ENCODE measurements around the gene CCT8. TPM values are rescaled to one million over a fixed set of nuclear protein-coding genes. Genes with fewer than 3 reads are reported as not detected.

Gene CCT8
- total RNA-seq, 1 donor from 2014 or later: 222 TPM

DNA sequence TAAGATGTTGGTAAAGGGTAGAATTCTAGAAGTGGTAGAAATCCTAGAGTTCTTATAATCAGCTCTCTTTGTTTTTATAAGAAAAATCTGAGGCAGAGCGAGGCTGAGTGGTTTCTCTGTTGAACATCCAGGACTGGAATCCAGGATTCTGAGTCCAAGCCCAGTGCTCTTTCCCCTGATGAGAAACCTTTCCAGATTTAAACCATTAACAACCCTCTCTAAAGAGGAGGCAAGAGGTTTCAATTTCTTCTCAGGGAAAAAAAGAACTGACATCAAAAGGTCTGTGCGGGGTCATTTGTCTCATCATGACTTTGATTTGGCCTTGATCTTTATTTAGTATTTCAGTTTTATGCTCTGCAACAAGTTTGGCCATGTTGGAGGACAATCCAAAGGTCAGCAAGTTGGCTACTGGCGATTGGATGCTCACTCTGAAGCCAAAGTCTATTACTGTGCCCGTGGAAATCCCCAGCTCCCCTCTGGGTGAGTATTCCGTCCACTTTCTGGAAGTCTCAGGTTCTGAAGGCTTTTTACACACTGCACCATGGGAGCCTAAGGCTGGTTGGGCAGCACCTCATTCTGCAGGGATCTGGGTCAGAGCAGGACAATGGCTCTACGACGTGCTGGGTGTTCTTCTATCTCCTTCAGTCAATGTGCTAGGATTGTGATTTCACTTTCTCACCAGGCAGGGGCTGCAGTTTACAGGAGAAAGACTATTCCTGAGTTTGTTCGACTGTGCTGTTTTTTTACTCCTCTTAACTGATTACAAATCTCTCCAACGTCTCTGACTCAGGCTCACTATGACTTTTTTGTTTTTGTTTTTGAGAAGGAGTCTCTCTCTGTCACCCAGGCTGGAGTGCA lies 18.9 kb upstream of the CCT8 start:
- FAIRE-seq (no peak), DNase-seq (ENCODE audit: low read depth) (peak; percentile 23)
- Histone ChIP-seq H3K4me3 (ENCODE audit: low read depth, low read length) (no peak overlapping the region), H3K27me3 (ENCODE audit: control insufficient read depth, insufficient read depth, low read length) (no peaks in the 10 kb centered on the region), H3K36me3 (ENCODE audit: control insufficient read depth, insufficient read depth, low read length) (no peaks in the 10 kb centered on the region)
- TF ChIP-seq, protein P1, sequence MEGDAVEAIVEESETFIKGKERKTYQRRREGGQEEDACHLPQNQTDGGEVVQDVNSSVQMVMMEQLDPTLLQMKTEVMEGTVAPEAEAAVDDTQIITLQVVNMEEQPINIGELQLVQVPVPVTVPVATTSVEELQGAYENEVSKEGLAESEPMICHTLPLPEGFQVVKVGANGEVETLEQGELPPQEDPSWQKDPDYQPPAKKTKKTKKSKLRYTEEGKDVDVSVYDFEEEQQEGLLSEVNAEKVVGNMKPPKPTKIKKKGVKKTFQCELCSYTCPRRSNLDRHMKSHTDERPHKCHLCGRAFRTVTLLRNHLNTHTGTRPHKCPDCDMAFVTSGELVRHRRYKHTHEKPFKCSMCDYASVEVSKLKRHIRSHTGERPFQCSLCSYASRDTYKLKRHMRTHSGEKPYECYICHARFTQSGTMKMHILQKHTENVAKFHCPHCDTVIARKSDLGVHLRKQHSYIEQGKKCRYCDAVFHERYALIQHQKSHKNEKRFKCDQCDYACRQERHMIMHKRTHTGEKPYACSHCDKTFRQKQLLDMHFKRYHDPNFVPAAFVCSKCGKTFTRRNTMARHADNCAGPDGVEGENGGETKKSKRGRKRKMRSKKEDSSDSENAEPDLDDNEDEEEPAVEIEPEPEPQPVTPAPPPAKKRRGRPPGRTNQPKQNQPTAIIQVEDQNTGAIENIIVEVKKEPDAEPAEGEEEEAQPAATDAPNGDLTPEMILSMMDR (IDR thresholded peaks at IDR 0.05; ENCODE audit: insufficient read depth, low read length, severe bottlenecking): no peak

DNA sequence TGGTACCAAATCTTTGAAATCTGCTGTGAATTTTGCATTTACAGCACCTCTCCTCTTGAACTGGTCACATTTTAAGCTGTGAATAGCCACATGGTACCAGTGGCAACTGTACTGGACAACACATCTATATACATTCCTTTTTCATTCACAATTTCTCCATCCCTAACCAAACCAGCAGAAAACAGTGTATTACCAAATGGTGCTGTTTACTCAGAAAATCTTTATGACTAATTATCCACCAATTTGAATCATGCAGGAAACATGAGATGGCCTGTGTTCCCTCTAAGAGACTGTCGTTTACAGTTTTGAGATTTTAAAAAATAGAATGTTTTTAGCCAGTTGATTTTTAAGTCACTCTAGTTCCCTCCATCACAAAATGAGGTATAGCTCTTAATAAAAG lies 17.6 kb upstream of the CCT8 start:
- FAIRE-seq (no peak), DNase-seq (ENCODE audit: low read depth) (peak; percentile 87)
- H3K4me3 ChIP-seq (ENCODE audit: low read depth, low read length): no peak overlapping the region
- H3K27me3 ChIP-seq (ENCODE audit: control insufficient read depth, insufficient read depth, low read length): no peaks in the 10 kb centered on the region
- H3K36me3 ChIP-seq (ENCODE audit: control insufficient read depth, insufficient read depth, low read length): no peaks in the 10 kb centered on the region
- TF ChIP-seq, protein P1 (IDR thresholded peaks at IDR 0.05; ENCODE audit: insufficient read depth, low read length, severe bottlenecking): no peak

DNA sequence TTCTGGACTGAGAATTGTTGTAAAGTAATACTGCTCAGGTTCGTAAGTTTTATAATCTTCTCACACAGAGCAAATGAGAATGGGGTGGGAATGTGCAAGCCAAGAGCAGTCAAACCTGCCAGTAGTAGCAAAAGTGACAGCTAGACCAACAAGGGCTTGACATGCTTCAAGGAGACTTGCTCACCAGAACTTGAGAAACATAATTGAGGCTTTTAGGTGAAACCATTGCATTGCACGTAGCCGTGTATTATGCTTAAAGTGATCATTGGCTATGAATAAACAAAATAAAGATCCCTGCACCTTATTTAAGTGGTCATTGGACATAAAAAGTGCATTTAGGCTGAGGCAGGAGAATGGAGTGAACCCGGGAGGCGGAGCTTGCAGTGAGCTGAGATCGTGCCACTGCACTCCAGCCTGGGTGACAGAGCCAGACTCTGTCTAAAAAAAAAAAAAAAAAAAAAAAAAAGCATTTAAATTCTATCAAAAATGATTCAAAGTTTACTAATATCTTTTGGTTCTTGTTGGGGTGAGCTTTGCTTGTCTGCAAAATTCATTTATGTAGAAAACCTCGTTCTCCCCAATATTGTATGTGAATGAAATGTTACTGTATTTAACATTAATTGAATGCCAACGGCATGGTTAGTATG lies 11.8 kb upstream of the CCT8 start:
- Histone ChIP-seq H3K4me3 (ENCODE audit: low read depth, low read length) (no peak overlapping the region), H3K27me3 (ENCODE audit: control insufficient read depth, insufficient read depth, low read length) (no peaks in the 10 kb centered on the region), H3K36me3 (ENCODE audit: control insufficient read depth, insufficient read depth, low read length) (no peaks in the 10 kb centered on the region)
- FAIRE-seq: no peak
- TF ChIP-seq, protein P1 (IDR thresholded peaks at IDR 0.05; ENCODE audit: insufficient read depth, low read length, severe bottlenecking): no peak
- DNase-seq (ENCODE audit: low read depth): no peak

DNA sequence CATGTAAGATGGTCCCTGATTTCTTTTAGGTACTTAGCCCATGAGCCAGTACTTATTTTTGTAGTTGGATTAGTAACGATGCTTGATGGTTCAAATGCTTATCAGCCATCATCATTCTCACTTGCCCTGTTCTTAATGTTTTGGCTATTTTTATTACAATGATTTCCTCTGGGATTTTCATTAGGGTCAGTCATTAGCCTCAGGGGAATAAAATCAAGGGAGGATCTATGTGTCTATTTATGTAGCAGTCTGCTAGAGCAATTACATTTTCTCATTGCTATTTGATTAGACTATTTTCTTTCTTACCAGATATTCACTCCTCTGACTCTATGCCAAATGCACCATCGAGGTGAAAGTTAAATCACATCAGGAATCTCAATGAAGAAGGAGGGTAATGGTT lies 10.9 kb upstream of the CCT8 start:
- Histone ChIP-seq H3K27me3 (ENCODE audit: control insufficient read depth, insufficient read depth, low read length) (no peaks in the 10 kb centered on the region), H3K36me3 (ENCODE audit: control insufficient read depth, insufficient read depth, low read length) (no peaks in the 10 kb centered on the region), H3K4me3 (ENCODE audit: low read depth, low read length) (no peak overlapping the region)
- TF ChIP-seq, protein P1 (IDR thresholded peaks at IDR 0.05; ENCODE audit: insufficient read depth, low read length, severe bottlenecking): no peak
- DNase-seq (ENCODE audit: low read depth) (no peak), FAIRE-seq (no peak)

DNA sequence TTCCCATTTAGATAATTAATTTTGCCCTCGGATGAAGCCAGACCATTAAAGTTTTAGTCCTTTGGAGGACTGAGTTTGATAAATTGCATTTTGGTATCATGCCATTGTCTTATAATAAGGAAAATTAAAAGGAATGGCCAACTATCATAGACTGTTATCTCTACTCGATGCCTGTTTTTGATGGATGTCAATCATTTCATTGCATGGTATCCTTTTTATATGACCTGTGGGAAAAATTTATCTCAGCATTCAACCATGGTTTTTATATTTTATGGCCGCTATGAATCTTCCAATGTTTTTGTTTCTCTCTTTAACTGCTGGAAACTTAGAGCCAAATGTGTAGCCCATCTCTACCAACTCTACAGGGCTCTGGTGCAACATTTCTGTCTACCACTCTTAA lies 9.9 kb upstream of the CCT8 start:
- no peaks in the 10 kb centered on the region for H3K36me3 ChIP-seq (ENCODE audit: control insufficient read depth, insufficient read depth, low read length)
- no peak for FAIRE-seq
- DNase-seq (ENCODE audit: low read depth): no peak
- no peak overlapping the region for H3K4me3 ChIP-seq (ENCODE audit: low read depth, low read length)
- TF ChIP-seq, protein P1 (IDR thresholded peaks at IDR 0.05; ENCODE audit: insufficient read depth, low read length, severe bottlenecking): no peak
- no peaks in the 10 kb centered on the region for H3K27me3 ChIP-seq (ENCODE audit: control insufficient read depth, insufficient read depth, low read length)
